Purkinje cell (primary cell): ENCODE data around the gene PODXL2. TPM values are rescaled to one million over a fixed set of nuclear protein-coding genes. Genes with fewer than 3 reads are reported as not detected.

Experiments used
- polyA plus RNA-seq: library from polyadenylated mRNA; unstranded; fragments of >200 nt; fragmentation: Nextera tagmentation; gene quantifications from 2 replicates; pipeline ENCODE4 v1.2.1, GENCODE V29; 2014

The PODXL2 gene
- 3.2 TPM in 2 replicates for polyA plus RNA-seq

GRCh38 chr3:127628788-127629466 is at the start of gene PODXL2:
TSS of gene PODXL2 (plus strand) at chr3:127629185. CDS start at chr3:127629220, 35 bp downstream.

DNA sequence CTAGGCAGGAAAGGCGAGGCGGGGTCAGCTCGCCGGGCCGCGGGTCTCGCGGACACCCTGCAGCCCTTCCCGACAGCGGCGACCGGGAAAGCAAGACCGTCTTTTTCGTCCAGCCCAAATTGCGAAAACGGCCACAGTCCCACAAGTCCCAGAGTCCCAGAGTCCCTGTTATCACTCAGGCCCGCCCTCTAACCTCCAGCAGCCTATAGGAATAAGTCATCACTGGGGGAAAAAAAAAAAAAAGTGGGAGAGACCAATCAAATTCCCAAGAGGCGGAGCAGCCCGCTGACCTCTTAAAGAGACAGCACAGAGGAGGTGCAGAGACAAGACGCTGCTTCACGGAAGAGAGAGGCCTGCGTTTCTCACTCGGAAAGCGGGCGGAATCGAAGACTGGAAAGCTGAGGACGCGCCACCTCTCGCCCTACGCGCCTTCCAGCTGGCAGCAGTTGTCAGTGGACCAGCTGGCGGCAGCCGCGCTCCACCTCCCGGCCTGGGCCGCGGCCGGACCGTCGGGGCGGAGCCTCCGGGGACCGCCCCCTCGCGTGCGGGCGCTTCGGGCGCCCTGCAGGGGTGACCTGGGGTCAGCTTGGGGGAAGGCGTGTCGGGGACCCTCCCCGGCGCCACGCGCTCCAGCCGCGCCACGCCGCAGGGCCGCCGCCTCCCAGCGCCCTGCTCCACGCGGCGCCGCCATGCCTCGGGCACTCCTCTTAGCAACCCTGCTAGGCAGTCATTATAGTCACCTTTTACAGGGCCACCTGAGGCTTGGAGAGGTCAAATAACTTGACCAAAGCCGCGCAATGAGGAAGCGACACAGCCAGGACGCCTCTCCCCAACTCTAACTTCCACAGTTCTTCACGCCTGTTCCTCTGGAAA is 38.2 kb upstream of the PODXL2 start, which contains the start of gene TPRA1:
Gene TPRA1, minus strand, starts transcription at position 141 of the 873 bp plus-strand sequence. CDS start 10,587 bp downstream, outside the sequence.

DNA sequence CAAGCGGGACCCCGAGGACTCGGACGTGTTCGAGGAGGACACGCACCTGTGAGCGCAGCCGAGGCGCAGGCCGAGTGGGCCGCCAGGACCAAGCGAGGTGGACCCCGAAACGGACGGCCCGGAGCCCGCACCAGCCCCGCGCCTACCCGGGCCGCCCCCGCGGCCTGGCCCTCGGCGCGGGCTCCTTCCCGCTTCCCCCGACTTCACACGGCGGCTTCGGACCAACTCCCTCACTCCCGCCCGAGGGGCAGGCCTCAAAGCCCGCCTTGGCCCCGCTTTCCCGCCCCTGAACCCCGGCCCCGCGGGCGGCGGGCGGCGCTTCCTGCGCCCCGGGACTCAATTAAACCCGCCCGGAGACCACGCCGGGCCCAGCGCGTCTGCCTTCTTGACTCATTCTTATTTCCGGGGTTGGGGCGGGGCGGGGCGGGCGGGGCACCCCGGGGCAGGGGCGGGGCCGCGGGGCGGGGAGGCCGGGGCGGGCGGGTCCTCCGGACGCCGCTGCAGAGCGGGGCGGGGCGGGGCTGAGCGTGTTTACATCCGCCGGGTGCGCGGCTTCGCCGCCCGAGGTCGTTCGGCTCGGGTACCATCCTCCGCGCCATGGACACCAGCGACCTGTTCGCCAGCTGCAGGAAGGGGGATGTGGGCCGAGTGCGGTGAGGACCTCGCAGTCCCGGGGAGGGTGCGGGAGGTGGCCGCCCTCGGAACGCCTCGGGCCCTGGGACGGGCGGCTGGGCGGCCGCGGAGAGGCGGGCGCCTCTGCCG is 43.6 kb downstream of the PODXL2 start, which contains the start of gene ABTB1:
Gene ABTB1, plus strand, starts transcription at position 524 of the 762 bp plus-strand sequence. Its CDS starts 74 bp downstream, at position 598.

Other genes with a start within 250 kb of the PODXL2 start
- gene TPRA1, start 38.5 kb upstream of the PODXL2 start, polyA plus RNA-seq = 1.4 and 3.4 TPM in 2 replicates
- 0.25 and 0.56 TPM in 2 replicates for gene MCM2, start 30.8 kb upstream of the PODXL2 start, polyA plus RNA-seq
- 0.32 and 3.7 TPM in 2 replicates for gene ABTB1, start 43.8 kb downstream of the PODXL2 start, polyA plus RNA-seq
- gene MGLL, start 193.3 kb downstream of the PODXL2 start, polyA plus RNA-seq = 21.1 and 54.1 TPM in 2 replicates